T-helper 2 cell treated with Interferon-gamma antibody and Interleukin-4, amounts not matched to agents 100 ng/mL and 5 ng/mL, for 36 hours (primary cell): ENCODE results near the gene CAMK2N1. TPM values are rescaled to one million over a fixed set of nuclear protein-coding genes. Genes with fewer than 3 reads are reported as not detected.
"Not testable (repeated sequence)": the region's sequence is repeated elsewhere in the genome, so short reads cannot be mapped to it uniquely, and the experiment has no call there.

Source experiments
- intact Hi-C: fragments of 100-400 bp; cut with micrococcal nuclease; formaldehyde crosslinking; loops from one replicate; pipeline ENCODE4 v1.15.1; 2023
- total RNA-seq: library from RNA; stranded (reverse); gene quantifications from 2 replicates; pipeline ENCODE4 v1.2.3, GENCODE V29; 2022

CAMK2N1 gene
- 0.50 and 0.91 TPM in 2 replicates for total RNA-seq

DNA sequence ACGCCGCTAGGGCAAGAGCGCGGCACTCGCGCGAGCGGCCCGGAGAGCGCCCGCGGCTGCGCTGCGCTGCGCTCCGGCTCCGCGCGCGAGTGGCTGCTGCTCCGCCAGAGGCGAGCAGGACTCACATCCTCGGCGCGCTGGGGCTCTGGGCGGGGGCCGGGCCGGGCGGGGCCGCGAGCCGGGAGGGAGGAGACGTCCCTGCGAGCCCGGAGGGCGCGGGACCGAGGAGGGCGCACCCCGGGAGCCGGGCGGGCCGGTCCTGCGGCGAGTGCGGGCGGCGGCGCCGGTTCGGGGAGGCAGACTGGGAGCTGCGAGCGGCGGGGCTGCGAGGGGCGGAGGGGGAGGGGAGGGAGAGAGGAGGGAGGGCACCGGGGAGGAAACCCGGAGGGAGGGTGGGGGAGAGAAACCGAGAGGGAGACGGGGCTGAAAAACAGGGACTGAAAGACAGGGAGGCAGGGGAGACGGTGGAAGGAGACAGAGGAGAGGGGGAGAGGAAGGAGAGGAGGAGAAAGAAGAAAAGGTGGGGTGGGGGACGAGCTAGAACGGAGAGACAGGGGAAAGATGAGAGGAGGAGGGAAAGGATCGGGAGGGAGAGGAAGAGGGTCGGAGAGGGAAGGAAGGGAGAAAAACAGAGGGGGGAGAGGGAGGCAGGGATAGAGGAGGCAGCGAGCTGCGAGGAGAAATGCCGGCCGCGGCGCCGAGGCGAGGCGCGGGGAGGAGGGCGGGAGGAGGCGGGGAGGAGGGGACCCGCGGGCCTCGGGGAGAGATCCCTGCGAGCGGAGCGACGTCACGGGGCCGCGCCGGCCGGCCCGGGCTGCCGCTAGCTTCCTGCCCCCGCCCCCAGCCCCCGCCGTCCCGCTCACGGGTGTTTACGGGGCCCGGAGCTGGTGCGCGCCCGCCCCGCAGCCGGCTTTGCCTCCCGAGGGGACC lies at the start of gene CAMK2N1:
Gene CAMK2N1, minus strand, starts transcription at position 684 of the 930 bp plus-strand sequence. CDS start 831 bp downstream, outside the sequence.
- intact Hi-C loops: no loop called here

DNA sequence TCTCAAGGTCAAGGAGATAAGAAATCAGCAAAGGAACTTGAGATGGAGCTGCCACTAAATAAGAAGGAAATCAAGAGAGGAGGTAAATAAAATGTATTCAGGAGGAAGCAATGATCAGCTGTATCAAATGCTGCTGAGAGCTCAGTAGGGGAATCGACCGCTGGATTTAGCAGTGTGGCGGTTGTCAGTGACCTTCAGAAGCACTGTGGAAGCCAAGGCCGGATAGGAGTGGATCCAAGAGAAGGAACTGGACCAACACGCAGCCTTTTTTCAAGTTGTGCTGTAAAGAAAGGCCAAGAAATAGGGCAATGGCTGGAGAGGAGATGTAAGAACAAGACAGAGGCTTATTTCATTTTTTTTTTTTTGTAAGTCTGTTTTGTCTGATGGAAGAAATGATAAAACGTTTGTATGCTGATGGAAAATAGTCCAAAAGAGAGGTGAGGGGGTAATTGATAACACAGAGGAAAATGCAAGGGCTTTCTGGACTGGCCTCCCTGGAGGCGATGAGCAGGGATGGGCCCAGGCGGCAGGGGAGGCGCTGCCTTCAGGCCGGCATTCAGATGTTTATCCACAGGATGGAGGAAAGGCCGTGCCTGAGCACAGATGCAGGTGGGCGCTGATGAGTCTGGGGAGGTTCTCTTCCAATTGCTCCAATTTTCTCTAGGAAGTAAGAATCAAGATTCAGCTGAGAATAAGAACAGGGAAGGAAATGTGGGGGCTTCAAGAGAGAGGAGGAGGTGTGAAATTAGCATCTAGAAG lies 48.8 kb upstream of the CAMK2N1 start:
- intact Hi-C loops: no loop called here

DNA sequence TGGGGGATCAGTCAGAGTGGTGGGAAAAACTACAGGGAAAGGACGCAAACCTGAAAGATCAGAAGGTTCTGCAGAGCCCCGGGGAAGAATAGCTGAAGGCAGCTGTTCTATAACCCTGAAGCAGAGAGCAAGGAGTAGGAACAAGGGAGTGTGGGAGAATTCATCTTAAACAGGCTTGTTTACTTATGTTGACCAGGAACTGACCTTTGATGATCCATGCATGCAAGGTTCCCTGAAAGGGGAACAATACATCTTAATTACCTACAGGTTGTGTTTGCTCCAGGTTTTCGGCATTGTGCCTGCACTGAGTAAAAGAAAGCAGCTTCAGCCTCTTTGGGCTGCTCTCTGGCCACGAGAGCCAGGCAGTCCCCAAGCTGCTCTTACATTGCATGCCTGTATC lies 47.6 kb upstream of the CAMK2N1 start:
- intact Hi-C loops: no loop called here

DNA sequence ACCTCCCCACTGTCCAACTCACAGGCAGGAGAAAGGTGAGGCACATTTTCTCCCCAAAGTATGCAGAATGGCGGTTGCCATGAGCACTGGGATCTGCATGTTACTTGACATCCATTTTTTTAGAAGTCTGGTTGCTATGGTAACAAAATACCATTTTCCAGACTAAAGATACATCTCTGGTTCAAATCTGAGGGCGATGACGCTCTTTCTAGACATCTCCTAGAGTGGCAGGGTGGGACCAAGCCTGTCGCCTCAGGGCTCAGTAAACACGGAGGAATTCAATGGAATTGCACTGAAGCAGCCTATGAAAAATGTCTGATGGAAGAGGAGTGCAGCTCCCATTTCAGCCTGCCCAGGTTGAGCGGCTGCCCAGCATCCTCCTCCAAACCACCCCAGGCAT lies 44.9 kb upstream of the CAMK2N1 start:
- intact Hi-C loops: no loop called here

DNA sequence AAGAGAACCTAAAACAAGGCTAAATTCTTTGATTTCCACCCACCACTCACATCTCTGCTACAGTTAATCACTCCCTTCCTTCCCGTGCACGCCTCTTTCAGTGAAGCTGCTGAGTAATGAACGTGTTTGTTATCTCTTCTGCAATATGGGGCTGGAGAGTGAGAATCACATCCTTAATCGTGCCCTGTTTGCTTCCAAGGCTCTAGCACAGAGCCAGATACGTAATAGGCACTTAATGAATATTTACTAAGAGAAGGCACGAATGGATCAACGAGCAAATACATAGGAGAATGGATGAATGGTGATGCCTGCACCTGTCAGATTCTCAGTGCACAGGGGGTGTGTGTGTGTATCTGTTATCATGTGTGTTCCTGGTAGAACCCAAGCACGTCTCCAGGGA lies 44.3 kb upstream of the CAMK2N1 start:
- intact Hi-C loops: no loop called here

DNA sequence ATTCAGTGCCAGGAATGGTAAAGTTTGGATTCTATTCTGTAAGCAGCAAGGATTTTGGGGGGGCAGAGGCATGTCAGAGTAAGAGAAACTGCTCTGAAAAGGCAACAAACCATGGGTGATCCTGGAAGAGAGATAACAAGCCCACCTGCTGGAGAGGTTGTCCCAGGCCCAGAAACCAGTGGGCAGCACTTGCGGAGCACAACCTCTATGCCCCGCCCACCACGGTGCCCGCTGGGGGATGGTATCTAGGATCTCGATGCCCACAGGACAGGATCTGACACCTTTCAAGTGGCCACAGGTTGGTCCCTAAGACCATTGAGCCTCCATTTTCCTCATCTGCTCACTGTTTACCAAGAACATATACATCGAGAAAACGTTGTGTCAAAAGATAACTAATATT lies 42.2 kb upstream of the CAMK2N1 start:
- intact Hi-C loops: no loop called here

DNA sequence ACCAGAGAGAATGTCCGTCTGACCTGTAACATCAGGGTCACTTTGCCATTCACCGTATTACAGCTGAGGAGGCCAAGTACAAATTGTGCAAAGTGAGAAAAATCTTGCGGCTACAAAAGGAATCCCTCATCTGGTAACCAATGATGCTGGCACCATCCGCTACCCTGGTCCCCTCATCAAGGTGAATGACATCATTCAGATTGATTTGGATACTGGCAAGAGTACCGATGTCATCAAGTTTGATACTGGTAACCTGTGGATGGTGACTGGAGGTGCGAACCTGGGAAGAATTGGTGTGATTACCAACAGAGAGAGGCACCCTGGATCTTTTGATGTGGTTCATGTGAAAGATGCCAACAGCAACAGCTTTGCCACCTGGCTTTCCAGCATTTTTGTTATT lies 40.3 kb upstream of the CAMK2N1 start:
- intact Hi-C loops: no loop called here

DNA sequence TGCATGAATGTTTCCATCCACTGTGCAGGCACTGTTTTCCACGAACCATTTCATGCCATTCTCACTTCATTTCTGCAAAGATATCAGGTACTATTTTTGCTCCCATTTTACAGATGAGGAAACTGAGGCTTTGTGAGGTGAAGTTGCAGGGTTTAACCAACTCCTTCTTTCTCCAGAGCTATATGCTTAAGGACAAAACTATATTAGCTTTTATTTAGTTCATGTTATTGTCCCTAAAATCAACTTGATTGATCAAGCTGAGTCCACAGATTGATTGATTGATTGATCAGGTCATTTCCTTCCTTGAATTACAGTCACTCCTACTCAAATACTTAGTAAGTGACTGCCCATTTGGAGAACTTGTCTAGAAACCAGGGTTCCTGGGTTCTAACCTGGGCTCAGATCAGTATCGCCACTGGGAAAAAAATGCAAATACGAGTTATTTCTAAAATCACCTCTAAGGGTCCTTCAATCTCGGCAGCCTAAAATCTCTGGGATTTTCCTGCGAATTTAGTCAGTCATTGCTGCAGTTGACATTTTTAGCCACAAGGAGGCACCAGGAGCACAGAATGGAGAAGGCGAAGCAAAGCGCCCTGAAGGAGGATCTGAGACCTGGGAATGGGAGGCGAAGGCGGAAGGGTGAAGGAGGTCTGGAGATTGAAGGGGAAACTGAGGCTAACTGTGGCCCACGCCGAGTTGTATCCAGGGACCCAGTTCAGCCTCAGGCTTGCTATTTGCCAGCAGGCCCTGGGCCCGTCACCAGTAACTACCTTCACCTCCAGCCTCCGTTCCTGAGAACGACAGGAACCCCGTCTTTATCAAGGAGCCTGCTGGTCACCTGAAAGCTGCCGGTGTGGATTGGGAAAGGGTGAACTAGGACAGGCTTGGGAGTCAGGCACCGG lies 36.2 kb upstream of the CAMK2N1 start:
- intact Hi-C loops: loop anchor here (1.0 kb wide), 1 partner anchor 118 kb away; no protein-coding TSS in a partner anchor

DNA sequence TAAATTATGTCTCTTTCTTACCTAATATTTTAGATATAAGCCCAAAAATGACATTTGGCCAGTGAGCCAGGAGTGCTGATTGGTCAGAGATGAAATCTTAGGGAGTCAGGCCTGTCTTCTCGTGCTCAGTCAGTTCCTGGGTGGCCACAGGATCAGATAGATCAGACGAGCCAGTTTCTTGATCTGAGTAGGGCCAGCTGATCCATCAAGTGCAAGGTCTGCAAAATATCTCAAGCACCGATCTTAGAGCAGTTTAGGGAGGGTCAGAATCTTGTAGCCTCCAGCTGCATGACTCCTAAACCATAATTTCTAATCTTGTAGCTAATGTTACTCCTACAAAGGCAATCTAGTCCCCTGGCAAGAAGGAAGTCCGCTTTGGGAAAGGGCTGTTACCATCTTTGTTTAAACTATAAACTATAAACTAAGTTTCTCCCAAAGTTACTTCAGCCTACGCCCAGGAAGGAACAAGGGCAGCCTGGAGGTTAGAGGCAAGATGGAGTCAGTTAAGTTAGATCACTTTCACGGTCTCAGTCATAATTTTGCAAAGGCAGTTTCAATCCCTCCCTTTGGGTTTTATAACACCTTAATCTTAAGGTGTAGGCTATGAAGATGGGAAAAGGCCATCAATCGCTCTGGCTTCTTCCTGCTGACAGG lies 33.7 kb upstream of the CAMK2N1 start:
- intact Hi-C loops: not testable (repeated sequence)

DNA sequence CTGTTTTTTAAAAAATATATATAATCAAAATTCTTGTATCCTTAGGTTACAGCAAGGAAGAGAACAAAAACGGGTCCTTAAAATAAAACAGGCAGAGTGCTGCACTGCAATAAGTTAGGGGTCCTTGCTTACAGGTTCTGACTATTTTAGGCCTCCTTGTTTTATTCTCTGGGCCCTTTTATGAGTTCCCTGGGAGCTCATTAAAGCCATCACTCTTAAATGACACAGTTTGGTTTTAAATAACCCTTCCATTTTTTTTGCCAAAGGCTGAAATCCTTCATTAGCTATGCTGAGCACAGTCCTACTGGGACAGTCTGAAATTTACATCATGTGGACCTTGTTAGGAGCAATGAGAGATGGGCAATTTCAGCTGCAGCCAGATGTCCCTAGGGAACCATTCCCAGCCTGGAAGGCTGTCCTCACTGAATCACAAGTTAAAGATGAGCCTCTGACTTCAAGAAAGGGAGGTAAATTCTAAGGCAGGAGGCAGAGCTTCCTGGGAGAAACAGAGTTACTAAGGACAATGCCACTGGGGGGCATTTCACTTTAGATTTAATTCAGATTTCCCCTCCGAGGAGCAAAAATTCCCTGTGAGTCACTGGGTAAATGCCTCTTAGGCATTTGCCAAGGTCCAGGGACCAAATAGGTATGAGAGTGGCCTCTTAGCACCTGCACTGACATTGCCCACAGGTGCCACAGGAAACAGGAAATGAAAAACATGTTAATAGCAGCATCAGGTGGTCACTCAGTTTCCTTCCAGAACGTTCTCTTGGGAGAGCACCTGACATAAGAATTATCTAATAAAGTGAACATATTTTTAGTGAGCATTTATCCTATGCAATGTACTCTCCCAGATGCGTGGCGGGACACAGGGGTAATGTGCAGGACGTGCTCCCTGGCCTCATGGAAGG lies 25.8 kb upstream of the CAMK2N1 start:
- intact Hi-C loops: no loop called here

DNA sequence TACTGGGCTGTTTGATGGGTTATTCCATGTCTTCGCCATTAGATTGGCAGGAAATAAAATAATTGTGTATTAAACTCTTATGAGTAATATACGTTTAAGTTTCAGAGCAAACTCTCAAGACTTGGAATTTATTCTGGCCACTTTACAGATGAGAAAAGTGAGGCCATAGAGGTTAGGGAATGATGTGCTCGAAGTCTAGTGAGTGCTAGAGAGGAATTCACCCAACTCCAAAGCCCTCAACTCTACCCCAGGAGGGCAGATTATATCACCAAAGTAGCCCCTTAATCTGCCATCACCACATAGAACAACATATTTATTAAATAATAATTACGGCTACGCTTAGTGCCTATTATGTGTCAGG lies 22.4 kb upstream of the CAMK2N1 start:
- intact Hi-C loops: loop anchor here (5.0 kb wide), 2 partner anchors 124 to 1191 kb away; partner anchors contain the start of gene PINK1

DNA sequence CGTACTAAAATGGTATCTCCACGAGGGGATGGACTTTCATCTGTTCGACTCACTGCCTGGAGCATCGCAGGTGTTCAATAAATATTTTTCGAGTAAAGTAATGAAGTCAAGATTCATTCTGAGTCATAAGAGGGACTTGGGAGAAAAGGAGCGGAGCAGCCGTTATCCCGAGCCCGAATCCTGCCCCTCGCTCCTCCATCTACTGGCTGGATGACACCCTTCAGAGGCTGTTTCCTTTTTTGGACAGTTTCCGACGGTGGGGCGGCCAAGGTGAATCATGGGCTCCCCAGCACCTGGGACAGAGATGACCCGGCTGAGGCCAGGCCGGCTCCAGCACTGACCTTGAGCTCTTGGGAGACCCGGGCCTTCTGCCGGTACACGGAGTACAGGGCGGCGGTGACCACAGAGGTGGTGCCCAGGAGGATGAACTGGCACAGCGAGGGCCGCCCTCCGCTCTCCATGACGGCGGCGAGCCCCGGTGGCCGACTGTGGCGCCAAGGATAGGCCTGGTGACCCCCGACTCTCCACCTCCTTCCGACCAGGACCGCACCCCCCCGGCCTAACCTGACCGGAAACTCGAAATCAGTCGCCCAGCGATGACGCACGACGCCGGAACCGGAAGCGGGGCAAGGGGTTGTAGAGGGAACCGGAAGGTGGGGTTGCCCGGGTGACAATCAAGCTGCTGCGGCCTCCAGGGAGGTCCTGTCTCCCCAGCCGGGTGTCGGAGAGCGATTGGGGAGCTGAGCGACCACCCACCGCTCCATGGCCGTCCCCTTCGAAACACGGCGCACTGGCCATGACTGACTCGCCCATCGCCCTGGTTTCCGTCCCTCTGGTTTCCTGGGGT lies 21.8 kb upstream of the CAMK2N1 start, which contains the start of gene MUL1:
Gene MUL1, minus strand, starts transcription at position 588 of the 847 bp plus-strand sequence. Its CDS starts 127 bp downstream, at position 461.
- intact Hi-C loops: loop anchor here (5.0 kb wide), 2 partner anchors 125 to 1190 kb away; partner anchors contain the start of gene PINK1

DNA sequence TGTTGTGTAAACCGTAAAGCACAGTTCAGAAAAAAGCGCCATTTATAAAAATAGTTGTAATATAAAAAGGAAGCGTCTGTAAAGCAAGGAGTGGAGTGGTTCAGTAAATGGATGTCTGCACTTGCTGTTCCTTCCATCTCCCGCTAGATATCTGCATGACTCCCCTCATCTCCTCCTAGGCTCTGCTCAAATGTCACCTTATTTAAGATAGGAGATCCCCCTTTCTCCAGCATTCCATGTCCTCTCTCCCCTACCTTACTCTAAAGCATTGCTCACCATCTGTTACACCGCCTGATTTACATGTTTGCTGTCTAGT lies 21.2 kb upstream of the CAMK2N1 start:
- intact Hi-C loops: loop anchor here (5.0 kb wide), 2 partner anchors 125 to 1190 kb away; partner anchors contain the start of gene PINK1

DNA sequence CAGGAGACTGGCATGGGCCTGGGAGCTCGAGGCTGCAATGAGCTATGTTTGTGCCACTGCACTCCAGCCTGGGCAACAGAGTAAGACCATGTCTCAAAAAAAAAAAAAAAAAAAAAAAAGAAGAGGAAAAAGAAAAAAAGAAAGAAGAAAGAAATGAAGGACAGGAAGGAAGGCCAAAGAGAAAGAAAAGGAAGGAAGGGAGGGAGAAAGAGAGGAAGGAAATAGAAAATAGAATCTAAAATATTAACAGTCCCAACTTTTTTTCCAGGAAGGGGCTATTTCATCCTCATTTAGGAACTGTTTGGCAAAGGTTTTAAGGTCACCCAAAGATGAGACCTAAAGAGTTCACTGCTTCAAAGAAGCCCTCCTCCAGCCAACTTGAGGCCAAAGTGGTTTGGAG lies 19.5 kb upstream of the CAMK2N1 start:
- intact Hi-C loops: loop anchor here (5.0 kb wide), 2 partner anchors 127 to 1188 kb away; partner anchors contain the start of gene PINK1

DNA sequence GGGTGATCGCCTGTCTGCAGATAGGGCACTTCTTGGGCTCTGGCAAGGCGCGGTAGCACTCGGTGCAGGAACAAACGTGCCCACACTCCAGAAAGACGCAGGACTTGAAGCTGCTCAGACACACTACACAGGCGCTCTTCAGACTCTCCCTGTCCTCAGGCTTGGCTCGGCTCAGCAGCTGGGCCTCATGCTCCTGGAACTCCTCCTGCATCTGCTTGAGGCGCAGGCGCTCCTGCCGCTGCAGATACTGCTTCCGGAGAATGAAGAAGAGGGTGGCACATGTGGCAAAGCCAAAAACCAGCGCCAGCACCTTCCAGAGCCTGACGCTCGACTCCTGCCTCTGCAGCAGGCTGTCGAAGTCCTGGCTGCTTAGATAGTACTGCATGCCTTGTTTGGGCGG lies 14.7 kb upstream of the CAMK2N1 start:
- intact Hi-C loops: no loop called here

DNA sequence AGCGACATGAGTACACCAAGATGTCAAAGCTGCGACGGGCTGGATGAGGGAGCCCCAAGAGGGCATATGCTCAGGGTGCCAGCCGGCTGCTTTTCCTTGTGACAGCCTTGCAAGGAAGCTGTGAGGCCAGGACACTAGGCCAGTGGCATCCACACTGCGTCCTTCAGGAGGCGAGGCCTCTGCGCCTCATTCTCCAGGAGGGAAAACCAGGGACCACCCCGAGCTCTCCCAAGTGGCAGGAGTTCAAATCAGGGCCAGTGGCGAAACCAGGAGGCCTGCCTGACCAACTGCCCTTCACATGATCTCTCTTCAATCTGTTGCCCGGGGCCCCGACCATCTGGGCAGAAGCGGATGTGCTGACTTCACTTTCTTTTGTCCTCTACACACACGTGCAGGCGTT lies 13.7 kb upstream of the CAMK2N1 start:
- intact Hi-C loops: no loop called here

DNA sequence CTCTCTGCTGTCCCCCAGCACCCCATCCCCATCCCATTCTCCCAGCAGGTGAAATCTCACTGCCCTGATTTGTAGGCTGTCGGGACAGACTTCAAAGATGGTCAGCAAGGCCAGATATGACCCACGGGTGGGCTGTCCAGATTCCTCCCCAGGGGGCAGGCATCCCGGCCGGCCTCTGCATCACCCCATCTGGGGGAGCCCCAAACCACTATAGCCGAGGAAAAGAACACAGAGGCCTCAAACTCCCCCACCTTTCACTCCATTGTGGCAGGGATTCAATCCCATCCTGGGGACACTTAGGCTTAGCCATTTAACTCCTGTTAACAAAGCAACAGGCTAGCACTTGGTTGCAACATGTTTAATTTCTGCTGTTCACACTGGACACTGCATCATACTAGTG lies 13.1 kb upstream of the CAMK2N1 start:
- intact Hi-C loops: no loop called here

DNA sequence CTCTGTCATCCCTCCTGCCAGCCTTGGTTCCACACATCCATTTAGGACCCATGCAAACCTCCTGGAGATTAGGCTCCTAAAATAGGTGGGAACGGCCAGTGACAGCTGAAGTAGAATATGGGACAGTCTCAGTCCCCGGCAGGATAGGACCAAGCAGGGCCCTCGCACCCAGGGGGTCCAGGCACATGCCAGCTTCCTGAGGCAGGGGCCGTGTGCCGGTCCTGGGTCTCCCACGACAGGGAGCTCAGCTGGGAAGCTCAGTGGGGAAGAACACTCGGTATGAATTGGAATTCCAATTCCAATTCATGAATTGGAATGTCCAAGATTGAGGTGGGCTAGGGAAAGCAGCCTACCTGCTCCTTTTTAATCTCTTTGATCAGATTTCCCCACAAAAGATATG lies 12.1 kb upstream of the CAMK2N1 start:
- intact Hi-C loops: no loop called here

DNA sequence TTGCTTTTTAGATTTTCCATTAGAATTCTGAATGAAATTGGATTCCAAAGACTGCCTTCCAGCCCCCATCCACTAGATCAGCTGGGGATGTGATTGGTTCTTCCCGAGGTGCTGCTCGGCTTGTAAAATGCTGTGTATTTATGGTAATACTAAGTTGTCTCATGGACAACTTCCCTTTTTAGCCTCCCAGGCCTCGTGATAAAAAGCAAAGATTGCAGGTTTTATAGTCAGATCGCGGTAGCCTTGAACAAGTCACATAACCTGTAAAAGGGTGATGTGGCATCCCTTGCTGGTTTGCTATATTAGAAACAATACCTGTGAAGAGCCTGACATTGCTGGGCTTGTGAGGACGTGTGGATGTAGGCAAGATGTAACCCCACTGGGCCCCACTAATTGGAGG lies 11.5 kb upstream of the CAMK2N1 start:
- intact Hi-C loops: no loop called here
